Fibroblast of skin of right quadriceps (primary cell): ENCODE results near the gene EPN2.
A peak's percentile ranks its signal among the peaks of the same experiment; 100 is the strongest.

Experiments
- DNase-seq: peaks from one replicate; pipeline ENCODE4 v3.0.0-alpha.2; 2013

Gene EPN2

DNA sequence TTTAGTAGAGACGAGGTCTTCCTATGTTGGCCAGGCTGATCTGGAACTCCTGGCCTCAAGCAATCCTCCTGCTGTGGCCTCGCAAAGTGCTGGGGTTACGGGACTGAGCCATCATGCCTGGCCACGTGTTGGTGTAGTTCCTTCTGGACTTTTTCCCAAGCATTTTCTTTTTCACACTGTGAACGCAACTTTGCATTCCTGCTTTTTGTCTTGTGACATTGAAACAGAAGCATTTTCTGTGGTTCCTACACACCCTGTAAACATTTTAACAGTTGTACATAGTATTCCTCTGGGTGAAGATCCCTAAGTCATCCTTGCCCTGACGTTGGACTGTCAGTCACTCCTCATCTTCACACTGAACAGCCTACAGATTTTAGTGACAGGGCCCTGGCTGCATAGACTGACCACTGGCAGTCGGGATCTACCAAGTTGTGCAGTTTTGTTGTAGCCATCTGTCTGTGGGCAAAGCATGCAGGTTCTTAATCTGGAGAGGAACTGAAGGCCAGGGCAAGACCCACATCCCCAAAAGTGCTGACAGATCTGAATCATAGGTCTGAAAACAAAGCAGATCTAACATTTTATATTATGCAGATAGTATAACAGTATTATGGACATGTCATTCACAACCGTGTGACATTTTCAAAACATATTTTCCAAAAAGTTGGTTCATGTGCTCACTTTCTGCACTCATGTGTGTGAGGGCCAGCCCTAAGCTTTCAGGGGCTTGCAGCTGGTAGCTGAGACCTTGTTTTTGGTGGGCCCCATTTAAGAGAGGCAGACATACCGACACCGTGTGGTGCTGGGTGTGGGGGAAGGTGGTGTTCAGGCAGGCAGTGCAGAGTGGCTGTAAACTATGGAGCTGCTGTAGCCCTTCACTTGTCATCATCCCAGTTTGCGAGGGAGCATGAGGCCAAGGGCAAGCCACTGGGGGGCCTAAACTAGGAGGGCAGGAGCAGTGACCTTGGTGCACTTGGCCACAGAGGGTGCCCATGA is 59.9 kb downstream of the EPN2 start:
- no peak for DNase-seq

- DNase-seq: no peak
Measured at GRCh38 chr17:19298569-19299213, 61.5 kb downstream of the EPN2 start.

- no peak for DNase-seq
Measured at GRCh38 chr17:19299214-19299747, 62.1 kb downstream of the EPN2 start.

GRCh38 chr17:19299866-19300265 is 62.7 kb downstream of the EPN2 start:
- no peak for DNase-seq

- no peak for DNase-seq
Measured at GRCh38 chr17:19301274-19301951, 64.2 kb downstream of the EPN2 start.

DNA sequence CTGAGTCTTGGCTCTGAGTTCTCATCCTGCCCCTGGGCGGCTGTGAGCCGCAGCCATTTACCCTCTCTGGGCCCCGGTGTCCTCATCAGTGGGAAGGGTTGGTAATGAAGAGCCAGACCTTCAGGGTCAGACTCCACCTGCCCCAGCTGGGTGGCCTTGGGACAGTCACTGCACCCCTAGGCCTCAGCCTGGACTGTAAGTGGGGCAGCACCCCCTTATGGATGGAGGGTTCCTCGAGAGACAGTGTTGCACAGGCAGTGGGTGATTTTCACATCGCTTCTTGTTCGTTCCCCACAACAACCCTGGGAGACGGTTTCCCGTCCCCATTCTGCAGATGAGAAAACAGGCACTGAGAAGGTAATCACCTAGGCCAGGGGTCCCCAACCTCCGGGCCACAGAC is 64.8 kb downstream of the EPN2 start:
- no peak for DNase-seq

GRCh38 chr17:19302791-19303331 is 65.7 kb downstream of the EPN2 start:
- DNase-seq: no peak

DNA sequence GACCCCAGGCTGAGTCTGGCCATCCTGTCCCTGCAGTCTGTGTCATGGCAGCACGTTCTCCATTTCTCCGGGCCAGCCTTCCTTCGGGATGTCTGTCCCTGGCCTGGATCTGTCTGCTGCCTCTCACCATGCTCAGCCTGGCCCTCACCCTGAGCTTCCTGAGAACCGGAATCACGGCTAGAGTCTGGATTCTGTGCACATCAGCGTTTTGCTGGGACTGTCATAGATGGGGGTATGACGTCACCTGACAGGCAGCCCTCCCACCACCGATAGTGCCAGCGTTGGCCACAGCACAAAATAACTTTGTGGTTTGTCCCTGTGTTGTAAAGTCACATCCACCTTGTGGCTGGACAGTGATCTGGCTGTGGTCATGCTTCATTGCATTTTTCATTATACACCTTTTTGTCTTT is 66.2 kb downstream of the EPN2 start:
- no peak for DNase-seq

GRCh38 chr17:19304209-19304608 is 67.0 kb downstream of the EPN2 start:
- DNase-seq: peak; percentile 22

- DNase-seq: no peak
Measured at GRCh38 chr17:19304751-19305150, 67.6 kb downstream of the EPN2 start.

- no peak for DNase-seq
Measured at GRCh38 chr17:19305256-19305655, 68.1 kb downstream of the EPN2 start.

DNA sequence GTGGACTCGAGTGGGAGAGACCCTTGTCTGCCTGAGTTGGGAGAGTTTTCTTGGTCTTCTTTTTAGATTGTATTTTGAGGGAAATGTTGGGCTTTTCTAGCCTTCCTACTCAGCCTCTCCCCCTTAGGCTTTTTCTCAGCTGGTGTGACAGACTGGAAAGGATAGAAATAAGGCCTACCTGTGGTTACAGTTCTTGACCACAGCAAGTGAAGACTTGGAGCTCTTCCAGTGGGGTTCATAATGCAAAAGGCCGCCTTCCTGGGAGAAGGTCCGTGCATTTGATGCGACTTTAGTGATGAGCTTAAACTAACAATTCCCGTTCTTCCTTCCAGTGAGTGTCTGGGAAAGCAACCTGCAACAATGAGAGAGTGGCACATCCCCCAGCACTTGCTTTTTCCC is 68.6 kb downstream of the EPN2 start:
- DNase-seq: no peak

- no peak for DNase-seq
Measured at GRCh38 chr17:19306160-19307111, 69.3 kb downstream of the EPN2 start.

DNA sequence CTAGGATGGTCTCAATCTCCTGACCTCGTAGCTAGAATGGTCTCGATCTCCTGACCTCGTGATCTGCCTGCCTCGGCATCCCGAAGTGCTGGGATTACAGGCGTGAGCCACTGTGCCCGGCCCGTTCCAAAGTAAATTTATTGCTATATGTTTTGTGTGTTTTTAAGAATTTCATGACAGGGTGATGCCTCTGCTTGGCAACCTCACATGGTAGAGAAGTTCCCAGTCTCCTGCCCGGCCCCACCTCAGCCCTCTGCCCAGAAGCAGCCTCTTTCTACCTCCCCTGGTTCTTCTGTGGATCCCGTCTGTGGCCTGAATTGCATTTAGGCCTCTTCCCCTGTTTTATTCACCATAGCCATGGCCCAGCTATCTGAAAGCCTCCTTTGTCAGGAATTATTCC is 70.4 kb downstream of the EPN2 start:
- DNase-seq: no peak

DNA sequence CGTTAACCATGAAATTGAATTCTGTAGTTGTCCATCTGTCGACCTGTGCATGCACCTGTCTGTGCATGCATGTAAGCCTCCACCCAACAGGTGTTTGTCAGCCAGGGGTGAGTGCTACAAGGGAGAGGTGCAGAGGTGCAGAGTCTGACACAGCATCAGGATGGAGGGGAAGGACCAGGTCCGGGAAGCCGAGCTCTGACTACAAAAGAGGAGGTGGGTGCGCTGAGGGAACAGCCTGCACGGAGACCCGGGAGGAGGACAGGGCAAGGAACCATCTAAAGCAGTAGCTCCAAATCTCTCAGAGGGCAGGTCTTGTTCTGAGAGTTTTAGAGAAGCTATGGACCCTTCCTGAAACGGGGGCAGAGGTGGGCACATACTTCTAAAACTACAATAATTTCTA is 71.2 kb downstream of the EPN2 start:
- DNase-seq: no peak

DNA sequence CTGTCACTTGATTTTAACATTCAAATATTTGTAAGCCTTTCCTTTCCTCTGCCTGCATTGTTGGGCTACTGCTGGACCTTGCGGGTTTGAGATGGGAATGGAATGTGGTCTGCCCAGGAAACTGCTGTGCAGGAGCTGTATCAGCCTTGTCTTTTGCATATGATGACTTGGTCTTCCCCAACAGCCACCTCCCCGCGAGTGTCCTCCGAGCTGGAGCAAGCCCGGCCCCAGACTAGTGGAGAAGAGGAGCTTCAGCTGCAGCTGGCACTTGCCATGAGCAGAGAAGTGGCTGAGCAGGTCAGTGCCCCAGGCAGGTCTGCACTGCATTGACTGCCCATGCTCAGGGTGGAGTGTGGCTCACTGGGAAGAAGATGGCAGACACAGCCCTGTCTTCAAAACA is 72.5 kb downstream of the EPN2 start:
- DNase-seq: no peak

DNA sequence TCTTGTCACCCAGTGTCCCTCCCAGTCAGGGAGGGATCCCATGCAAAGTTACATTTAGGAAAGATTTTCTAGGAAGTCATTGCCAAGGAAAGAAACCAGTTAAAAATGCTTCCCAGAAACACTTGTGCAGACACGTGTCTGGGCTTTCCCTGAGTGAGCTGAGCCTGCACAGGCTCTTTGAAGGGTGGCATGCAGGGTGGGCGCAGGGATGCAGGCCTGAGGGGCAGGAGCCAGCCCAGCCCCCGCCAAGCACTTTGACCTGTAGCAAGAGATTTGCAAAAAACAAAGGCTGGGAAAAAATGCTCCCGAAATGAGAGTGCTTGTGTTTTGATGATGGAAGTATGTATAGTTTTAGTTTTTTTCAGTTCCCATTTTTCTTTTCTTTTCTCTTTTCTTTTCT is 73.0 kb downstream of the EPN2 start:
- no peak for DNase-seq

- DNase-seq: no peak
Measured at GRCh38 chr17:19311016-19311415, 73.8 kb downstream of the EPN2 start.

- no peak for DNase-seq
Measured at GRCh38 chr17:19311421-19312215, 74.5 kb downstream of the EPN2 start.

GRCh38 chr17:19312406-19312805 is 75.2 kb downstream of the EPN2 start:
- no peak for DNase-seq
